Cardiac fibroblast (primary cell): ENCODE measurements around the gene PHACTR3.

ENCODE experiments used
- DNase-seq, 2 donors: peaks; one replicate each; pipeline versions ENCODE4 v3.0.0 to v3.0.0-alpha.2; 2010; ENCODE audit warnings: low read depth in 2 of 2
- H3K4me3 ChIP-seq, 2 donors: replicated peaks in 1 of 2; 1 replicate in 1 of 2; 2 replicates in 1 of 2; pipeline ENCODE4 v1.5.1; 2011; ENCODE audit warnings: low read depth in 2 of 2, low read length in 2 of 2, mild to moderate bottlenecking in 2 of 2, moderate library complexity in 1 of 2
- CTCF ChIP-seq: IDR thresholded peaks from one replicate; pipeline ENCODE4 v1.5.1; 2011; ENCODE audit warnings: low read depth, mild to moderate bottlenecking, low read length, inconsistent platforms

PHACTR3 gene

GRCh38 chr20:59676126-59676850 is 71.9 kb downstream of the PHACTR3 start:
- TF ChIP-seq CTCF, result no peak

GRCh38 chr20:59676851-59677182 is 72.5 kb downstream of the PHACTR3 start:
- H3K4me3 ChIP-seq, result no peak overlapping the region
- no peak for TF ChIP-seq CTCF
- DNase-seq, result no peak

More at GRCh38 chr20:59676126-59676850, 71.9 kb downstream of the PHACTR3 start:
- no peak for DNase-seq
- no peak overlapping the region for H3K4me3 ChIP-seq

- DNase-seq, result no peak
- TF ChIP-seq CTCF, result no peak
- no peak overlapping the region for H3K4me3 ChIP-seq
Measured at GRCh38 chr20:59677586-59677985, 73.2 kb downstream of the PHACTR3 start.

- no peak for TF ChIP-seq CTCF
- no peak overlapping the region for H3K4me3 ChIP-seq
- DNase-seq, result no peak
Measured at GRCh38 chr20:59678288-59678687, 73.9 kb downstream of the PHACTR3 start.

GRCh38 chr20:59678951-59679350 is 74.6 kb downstream of the PHACTR3 start:
- DNase-seq, result no peak
- H3K4me3 ChIP-seq, result no peak overlapping the region
- TF ChIP-seq CTCF, result no peak

GRCh38 chr20:59680148-59680650 is 75.9 kb downstream of the PHACTR3 start:
- no peak for TF ChIP-seq CTCF
- no peak overlapping the region for H3K4me3 ChIP-seq
- no peak for DNase-seq

GRCh38 chr20:59680852-59681251 is 76.5 kb downstream of the PHACTR3 start:
- TF ChIP-seq CTCF, result no peak
- no peak for DNase-seq

More at GRCh38 chr20:59680852-59681251, 76.5 kb downstream of the PHACTR3 start:
- no peak overlapping the region for H3K4me3 ChIP-seq
